Measurements from ENCODE around the gene POMP. TPM values are rescaled to one million over a fixed set of nuclear protein-coding genes. Genes with fewer than 3 reads are reported as not detected.

Gene POMP
- total RNA-seq, 4 donors from 2014 or later = 42.7 to 83.3 (median 55.4) TPM

DNA sequence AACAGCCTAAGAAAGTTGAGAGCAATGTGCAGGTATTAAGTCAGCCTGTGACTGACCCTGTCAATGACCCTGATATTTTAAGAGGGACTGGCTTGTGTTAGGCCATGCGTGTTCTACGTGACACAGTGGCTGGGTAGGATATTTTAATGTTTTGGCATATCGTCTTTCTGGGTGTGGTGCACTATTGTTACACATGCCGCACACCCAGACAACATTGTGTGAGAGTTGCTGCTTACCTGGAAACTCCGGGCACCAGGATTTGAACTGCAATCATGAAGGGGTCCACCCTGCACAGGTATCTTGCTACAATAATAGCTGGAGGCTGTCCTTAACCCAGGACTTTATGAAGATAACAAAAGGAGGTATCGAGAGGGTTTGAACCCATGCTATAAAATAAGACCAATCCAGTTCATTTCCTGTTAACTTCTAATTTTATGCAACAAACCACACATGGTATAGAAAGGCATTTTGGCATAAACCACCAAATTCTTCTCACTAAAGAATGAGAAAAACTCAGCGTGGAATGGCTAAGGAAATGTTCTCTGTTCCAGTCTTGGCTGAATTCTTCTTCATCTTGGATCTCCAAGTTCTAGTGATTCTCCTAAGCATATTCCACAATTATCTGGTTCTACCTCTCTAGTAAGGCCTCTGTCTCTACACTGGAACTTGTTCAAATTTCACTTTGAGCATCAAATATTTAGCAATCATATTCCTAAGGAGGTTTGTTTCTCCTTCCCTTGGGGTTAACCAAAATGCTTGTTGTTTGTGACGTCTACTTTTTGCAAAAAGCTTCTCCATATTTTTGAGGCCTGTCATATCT is 38.7 kb upstream of the POMP start:
- TF ChIP-seq, protein P1, sequence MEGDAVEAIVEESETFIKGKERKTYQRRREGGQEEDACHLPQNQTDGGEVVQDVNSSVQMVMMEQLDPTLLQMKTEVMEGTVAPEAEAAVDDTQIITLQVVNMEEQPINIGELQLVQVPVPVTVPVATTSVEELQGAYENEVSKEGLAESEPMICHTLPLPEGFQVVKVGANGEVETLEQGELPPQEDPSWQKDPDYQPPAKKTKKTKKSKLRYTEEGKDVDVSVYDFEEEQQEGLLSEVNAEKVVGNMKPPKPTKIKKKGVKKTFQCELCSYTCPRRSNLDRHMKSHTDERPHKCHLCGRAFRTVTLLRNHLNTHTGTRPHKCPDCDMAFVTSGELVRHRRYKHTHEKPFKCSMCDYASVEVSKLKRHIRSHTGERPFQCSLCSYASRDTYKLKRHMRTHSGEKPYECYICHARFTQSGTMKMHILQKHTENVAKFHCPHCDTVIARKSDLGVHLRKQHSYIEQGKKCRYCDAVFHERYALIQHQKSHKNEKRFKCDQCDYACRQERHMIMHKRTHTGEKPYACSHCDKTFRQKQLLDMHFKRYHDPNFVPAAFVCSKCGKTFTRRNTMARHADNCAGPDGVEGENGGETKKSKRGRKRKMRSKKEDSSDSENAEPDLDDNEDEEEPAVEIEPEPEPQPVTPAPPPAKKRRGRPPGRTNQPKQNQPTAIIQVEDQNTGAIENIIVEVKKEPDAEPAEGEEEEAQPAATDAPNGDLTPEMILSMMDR (IDR thresholded peaks at IDR 0.05) = no peak
- TF ChIP-seq POLR2A (IDR thresholded peaks at IDR 0.05; ENCODE audit: low read depth) (no peak), EP300 (IDR thresholded peaks at IDR 0.05) (no peak), POLR2AphosphoS5 (IDR thresholded peaks at IDR 0.05) (no peak)
- H3K27ac ChIP-seq (replicated peaks in 1 of 4) = no peak overlapping the region
- no peak overlapping the region for H3K4me3 ChIP-seq
- 91% methylated on average over 8 of the region's 8 CpGs for WGBS
- H3K27me3 ChIP-seq = no peaks in the 10 kb centered on the region
- H3K4me1 ChIP-seq = no peaks in the 10 kb centered on the region
- no peaks in the 10 kb centered on the region for H3K9me3 ChIP-seq
- intact Hi-C loops (cut with DNase I) = no loop called here
- H3K36me3 ChIP-seq = no peaks in the 10 kb centered on the region
- no peak for DNase-seq (ENCODE audit: extremely low spot score)

DNA sequence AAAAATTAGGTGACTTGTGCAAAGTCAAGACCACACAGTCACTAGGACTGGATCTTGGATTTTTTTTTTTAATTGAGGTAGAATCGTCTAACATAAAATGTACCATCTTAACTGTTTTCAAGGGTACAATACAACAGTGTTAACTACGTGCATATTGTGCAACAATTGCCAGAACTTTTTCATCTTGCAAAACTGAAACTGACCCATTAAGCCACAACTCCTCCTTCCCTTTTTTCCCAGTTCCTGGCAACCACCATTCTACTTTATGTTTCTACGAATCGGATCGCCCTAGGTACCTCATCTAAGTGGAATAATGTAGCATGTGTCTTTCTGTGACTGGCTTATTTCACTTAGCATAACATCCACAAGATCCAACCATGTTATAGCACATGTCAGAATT is 37.5 kb upstream of the POMP start:
- no peaks in the 10 kb centered on the region for H3K27me3 ChIP-seq
- DNase-seq (ENCODE audit: extremely low spot score) = no peak
- H3K27ac ChIP-seq (replicated peaks in 1 of 4) = no peak overlapping the region
- no peaks in the 10 kb centered on the region for H3K9me3 ChIP-seq
- no peak overlapping the region for H3K4me3 ChIP-seq
- H3K4me1 ChIP-seq = no peaks in the 10 kb centered on the region
- intact Hi-C loops (cut with DNase I) = no loop called here
- no peak for TF ChIP-seq POLR2AphosphoS5 (IDR thresholded peaks at IDR 0.05)
- TF ChIP-seq EP300 (IDR thresholded peaks at IDR 0.05) = no peak
- TF ChIP-seq, protein P1 (IDR thresholded peaks at IDR 0.05) = no peak
- TF ChIP-seq POLR2A (IDR thresholded peaks at IDR 0.05; ENCODE audit: low read depth) = no peak
- no peaks in the 10 kb centered on the region for H3K36me3 ChIP-seq
- 77% methylated on average over 5 of the region's 5 CpGs for WGBS

DNA sequence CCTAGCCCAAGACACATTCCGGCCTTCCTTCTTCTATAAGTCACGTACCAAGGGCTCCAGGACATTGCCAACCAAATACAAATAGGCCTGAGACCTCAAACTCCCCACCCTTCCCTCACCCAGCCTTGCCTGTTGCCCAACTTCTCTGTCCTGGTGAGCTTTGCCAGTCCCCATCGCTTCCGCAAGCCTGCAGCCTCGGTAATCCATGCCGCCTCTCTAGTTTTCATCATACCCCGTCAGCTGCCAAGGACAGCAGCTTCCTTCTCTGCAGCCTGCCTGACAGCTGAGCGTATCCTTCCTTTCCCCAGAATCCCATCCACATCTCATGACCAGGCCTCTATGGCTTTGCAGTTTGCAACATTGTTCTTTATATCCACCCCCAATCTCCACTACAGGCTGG is 36.6 kb upstream of the POMP start:
- intact Hi-C loops (cut with DNase I) = no loop called here
- 84% methylated on average over 8 of the region's 8 CpGs for WGBS
- Histone ChIP-seq H3K27me3 (no peaks in the 10 kb centered on the region), H3K27ac (replicated peaks in 1 of 4) (no peak overlapping the region), H3K4me3 (no peak overlapping the region), H3K9me3 (no peaks in the 10 kb centered on the region), H3K36me3 (no peaks in the 10 kb centered on the region), H3K4me1 (no peaks in the 10 kb centered on the region)
- no peak for TF ChIP-seq EP300 (IDR thresholded peaks at IDR 0.05)
- no peak for TF ChIP-seq POLR2A (IDR thresholded peaks at IDR 0.05; ENCODE audit: low read depth)
- TF ChIP-seq, protein P1 (IDR thresholded peaks at IDR 0.05) = no peak
- no peak for TF ChIP-seq POLR2AphosphoS5 (IDR thresholded peaks at IDR 0.05)
- DNase-seq (ENCODE audit: extremely low spot score) = no peak

DNA sequence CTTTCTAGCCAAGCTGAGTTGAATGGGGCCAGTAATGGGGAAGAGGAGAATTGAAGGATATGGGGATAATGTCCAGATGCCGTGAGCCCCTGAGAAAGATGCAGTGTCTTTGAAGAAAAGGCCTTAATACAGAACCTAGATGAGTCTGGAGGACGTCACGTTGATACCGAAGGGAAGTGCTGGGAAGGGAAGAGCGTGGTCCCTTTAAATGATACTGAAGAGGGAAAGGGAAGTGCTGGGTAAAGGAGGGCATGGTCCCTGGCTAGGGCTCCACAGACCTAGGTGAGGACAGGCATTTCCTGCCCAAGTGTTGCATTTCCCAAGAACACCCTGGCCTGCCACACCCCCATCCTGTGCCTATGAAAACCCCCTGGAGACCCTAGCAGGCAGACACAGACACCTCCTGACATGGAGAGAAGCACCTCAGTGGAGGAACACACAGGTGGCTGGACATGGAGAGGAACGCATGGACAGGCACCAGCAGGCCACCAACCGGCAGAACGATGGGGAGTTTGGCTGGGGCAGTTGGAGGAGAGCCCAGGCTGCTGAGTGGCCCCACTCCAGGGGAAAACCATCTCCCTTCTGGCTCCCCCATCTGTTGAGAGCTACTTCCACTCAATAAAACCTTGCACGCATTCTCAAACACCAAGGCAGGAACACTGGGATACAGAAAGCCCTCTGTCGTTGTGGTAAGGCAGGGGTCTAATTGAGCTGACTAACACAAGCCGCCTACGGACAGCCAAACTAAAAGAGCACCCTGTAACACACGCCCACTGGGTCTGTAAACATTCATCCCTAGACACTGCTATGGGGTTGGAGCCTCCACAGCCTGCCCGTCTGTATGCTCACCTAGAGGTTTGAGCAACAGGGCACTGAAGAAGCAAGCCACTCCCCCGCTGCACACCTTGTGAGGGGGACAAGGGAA is 34.9 kb upstream of the POMP start:
- no peaks in the 10 kb centered on the region for H3K9me3 ChIP-seq
- H3K4me1 ChIP-seq = peaks cover 0 to 4% (median 0%) of the 10 kb centered on the region in 4 donors
- intact Hi-C loops (cut with DNase I) = no loop called here
- H3K4me3 ChIP-seq = no peak overlapping the region
- no peaks in the 10 kb centered on the region for H3K36me3 ChIP-seq
- TF ChIP-seq, protein P1 (IDR thresholded peaks at IDR 0.05) = no peak
- TF ChIP-seq EP300 (IDR thresholded peaks at IDR 0.05) = no peak
- TF ChIP-seq POLR2A (IDR thresholded peaks at IDR 0.05; ENCODE audit: low read depth) = no peak
- no peak for TF ChIP-seq POLR2AphosphoS5 (IDR thresholded peaks at IDR 0.05)
- 65% methylated on average over 15 of the region's 15 CpGs for whole genome bisulfite sequencing
- DNase-seq (ENCODE audit: extremely low spot score) = no peak
- H3K27me3 ChIP-seq = no peaks in the 10 kb centered on the region
- no peak overlapping the region for H3K27ac ChIP-seq (replicated peaks in 1 of 4)
